BE2C (cell line): Measurements from ENCODE around the gene USE1.

Experiments used
- DNase-seq: peaks from one replicate; pipeline ENCODE4 v3.0.0-alpha.2; 2020
- H3K27me3 ChIP-seq: fragments of 250-450 bp; sonication (Bioruptor Pico); 2 replicates; pipeline ENCODE4 v1.5.1; 2020; ENCODE audit warnings: mild to moderate bottlenecking
- H3K36me3 ChIP-seq: fragments of 250-450 bp; sonication (Bioruptor Pico); 2 replicates; pipeline ENCODE4 v1.5.1; 2020; ENCODE audit warnings: mild to moderate bottlenecking
- H3K4me1 ChIP-seq: fragments of 250-450 bp; sonication (Bioruptor Pico); 2 replicates; pipeline ENCODE4 v1.5.1; 2020
- H3K4me3 ChIP-seq: 2 replicates; pipeline ENCODE4 v1.5.1; 2011; ENCODE audit warnings: low read depth, low read length
- H3K9me3 ChIP-seq: fragments of 250-450 bp; sonication (Bioruptor Pico); 2 replicates; pipeline ENCODE4 v1.5.1; 2020
- TF ChIP-seq, protein P1 (sequence below): IDR thresholded peaks from 2 replicates; pipeline ENCODE4 v1.5.1; 2012; ENCODE audit warnings: mild to moderate bottlenecking, low read depth, low read length

Gene USE1

GRCh38 chr19:17219286-17219685 lies 4.1 kb downstream of the USE1 start:
- no peak overlapping the region for H3K4me3 ChIP-seq
- TF ChIP-seq, protein P1, sequence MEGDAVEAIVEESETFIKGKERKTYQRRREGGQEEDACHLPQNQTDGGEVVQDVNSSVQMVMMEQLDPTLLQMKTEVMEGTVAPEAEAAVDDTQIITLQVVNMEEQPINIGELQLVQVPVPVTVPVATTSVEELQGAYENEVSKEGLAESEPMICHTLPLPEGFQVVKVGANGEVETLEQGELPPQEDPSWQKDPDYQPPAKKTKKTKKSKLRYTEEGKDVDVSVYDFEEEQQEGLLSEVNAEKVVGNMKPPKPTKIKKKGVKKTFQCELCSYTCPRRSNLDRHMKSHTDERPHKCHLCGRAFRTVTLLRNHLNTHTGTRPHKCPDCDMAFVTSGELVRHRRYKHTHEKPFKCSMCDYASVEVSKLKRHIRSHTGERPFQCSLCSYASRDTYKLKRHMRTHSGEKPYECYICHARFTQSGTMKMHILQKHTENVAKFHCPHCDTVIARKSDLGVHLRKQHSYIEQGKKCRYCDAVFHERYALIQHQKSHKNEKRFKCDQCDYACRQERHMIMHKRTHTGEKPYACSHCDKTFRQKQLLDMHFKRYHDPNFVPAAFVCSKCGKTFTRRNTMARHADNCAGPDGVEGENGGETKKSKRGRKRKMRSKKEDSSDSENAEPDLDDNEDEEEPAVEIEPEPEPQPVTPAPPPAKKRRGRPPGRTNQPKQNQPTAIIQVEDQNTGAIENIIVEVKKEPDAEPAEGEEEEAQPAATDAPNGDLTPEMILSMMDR: no peak
- no peaks in the 10 kb centered on the region for H3K36me3 ChIP-seq
- no peaks in the 10 kb centered on the region for H3K27me3 ChIP-seq
- H3K4me1 ChIP-seq: peaks cover 5% of the 10 kb centered on the region; the same call in 1 of the 2 replicates
- no peak for DNase-seq
- H3K9me3 ChIP-seq: no peaks in the 10 kb centered on the region

GRCh38 chr19:17220207-17220758 lies 5.1 kb downstream of the USE1 start:
- Histone ChIP-seq H3K27me3 (no peaks in the 10 kb centered on the region), H3K4me3 (no peak overlapping the region), H3K9me3 (no peaks in the 10 kb centered on the region), H3K36me3 (no peaks in the 10 kb centered on the region), H3K4me1 (no peaks in the 10 kb centered on the region)
- DNase-seq: no peak
- TF ChIP-seq, protein P1: no peak

DNA sequence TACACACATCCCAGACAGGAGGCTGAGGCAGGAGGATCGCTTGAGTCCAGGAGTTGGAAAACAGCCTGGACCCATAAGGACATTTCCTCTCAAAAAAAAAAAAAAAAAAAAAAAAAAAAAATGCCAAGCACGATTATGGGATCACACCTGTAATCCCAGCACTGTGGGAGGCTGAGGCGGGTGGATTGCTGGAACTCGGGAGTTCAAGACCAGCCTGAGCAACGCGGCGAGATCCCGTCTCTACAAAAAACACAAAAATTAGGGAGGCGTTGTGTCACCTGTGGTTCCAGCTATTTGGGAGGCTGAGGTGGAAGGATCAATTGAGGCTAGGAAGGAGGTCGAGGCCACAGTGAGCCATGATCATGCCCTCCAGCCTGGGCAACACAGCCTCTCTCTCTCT lies 9.9 kb downstream of the USE1 start:
- H3K27me3 ChIP-seq: no peaks in the 10 kb centered on the region
- no peaks in the 10 kb centered on the region for H3K4me1 ChIP-seq
- no peaks in the 10 kb centered on the region for H3K9me3 ChIP-seq
- TF ChIP-seq, protein P1: no peak
- no peak for DNase-seq
- no peak overlapping the region for H3K4me3 ChIP-seq
- no peaks in the 10 kb centered on the region; the same call in 1 of the 2 replicates for H3K36me3 ChIP-seq

GRCh38 chr19:17226002-17226933 lies 11.1 kb downstream of the USE1 start, which contains the start of gene OCEL1:
Gene OCEL1, plus strand, starts transcription at chr19:17226226. Its CDS starts 22 bp downstream, at chr19:17226248.
- TF ChIP-seq, protein P1: no peak
- no peaks in the 10 kb centered on the region for H3K9me3 ChIP-seq
- peak within 1 kb of the TSS; percentile 65 for H3K4me3 ChIP-seq
- DNase-seq: peak; percentile 98
- no peaks in the 10 kb centered on the region for H3K27me3 ChIP-seq
- H3K36me3 ChIP-seq: peaks cover 6% of the 10 kb centered on the region
- H3K4me1 ChIP-seq: no peaks in the 10 kb centered on the region

DNA sequence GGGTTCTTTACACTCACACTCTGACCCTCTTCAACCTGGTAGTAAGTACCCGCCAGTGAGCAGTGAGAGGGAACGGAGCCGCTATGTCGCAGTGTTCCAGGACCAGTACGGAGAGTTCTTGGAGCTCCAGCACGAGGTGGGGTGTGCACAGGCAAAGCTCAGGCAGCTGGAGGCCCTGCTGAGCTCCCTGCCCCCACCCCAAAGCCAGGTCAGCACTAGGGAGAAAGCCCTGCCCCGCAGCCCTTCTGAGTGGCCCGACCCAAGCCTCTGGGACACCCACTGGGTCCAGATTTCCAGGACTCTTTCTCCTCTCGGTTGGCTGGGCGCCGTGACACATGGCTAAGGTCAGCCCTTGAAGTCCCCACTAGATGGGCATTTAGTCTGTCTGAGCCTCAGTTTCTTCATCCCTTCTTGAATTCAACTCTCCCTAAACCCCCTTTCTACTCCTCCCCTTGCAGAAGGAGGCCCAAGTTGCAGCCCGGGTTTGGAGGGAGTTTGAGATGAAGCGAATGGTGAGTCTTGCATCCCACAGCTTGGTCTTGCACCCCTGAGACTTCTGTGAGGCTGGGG lies 12.7 kb downstream of the USE1 start:
- H3K4me3 ChIP-seq: no peak overlapping the region
- no peaks in the 10 kb centered on the region for H3K9me3 ChIP-seq
- H3K4me1 ChIP-seq: no peaks in the 10 kb centered on the region
- H3K36me3 ChIP-seq: peaks cover 20% of the 10 kb centered on the region
- H3K27me3 ChIP-seq: no peaks in the 10 kb centered on the region
- TF ChIP-seq, protein P1: no peak
- no peak for DNase-seq
